AG09309 (cell line): ENCODE results near the gene DCAF11.

Experiments used
- DNase-seq: peaks from one replicate; pipeline ENCODE4 v3.0.0-alpha.2; 2010; ENCODE audit warnings: low read depth
- H3K4me3 ChIP-seq: 2 replicates; pipeline ENCODE4 v1.5.1; 2011; ENCODE audit warnings: mild to moderate bottlenecking, low read depth, low read length, moderate library complexity; ENCODE audit not compliant: control insufficient read depth
- CTCF ChIP-seq: IDR thresholded peaks from 2 replicates; pipeline ENCODE4 v1.5.1; 2011; ENCODE audit warnings: mild to moderate bottlenecking, low read depth, low read length, inconsistent platforms; ENCODE audit not compliant: insufficient read depth, control insufficient read depth; ENCODE audit errors: missing control alignments

The DCAF11 gene

DNA sequence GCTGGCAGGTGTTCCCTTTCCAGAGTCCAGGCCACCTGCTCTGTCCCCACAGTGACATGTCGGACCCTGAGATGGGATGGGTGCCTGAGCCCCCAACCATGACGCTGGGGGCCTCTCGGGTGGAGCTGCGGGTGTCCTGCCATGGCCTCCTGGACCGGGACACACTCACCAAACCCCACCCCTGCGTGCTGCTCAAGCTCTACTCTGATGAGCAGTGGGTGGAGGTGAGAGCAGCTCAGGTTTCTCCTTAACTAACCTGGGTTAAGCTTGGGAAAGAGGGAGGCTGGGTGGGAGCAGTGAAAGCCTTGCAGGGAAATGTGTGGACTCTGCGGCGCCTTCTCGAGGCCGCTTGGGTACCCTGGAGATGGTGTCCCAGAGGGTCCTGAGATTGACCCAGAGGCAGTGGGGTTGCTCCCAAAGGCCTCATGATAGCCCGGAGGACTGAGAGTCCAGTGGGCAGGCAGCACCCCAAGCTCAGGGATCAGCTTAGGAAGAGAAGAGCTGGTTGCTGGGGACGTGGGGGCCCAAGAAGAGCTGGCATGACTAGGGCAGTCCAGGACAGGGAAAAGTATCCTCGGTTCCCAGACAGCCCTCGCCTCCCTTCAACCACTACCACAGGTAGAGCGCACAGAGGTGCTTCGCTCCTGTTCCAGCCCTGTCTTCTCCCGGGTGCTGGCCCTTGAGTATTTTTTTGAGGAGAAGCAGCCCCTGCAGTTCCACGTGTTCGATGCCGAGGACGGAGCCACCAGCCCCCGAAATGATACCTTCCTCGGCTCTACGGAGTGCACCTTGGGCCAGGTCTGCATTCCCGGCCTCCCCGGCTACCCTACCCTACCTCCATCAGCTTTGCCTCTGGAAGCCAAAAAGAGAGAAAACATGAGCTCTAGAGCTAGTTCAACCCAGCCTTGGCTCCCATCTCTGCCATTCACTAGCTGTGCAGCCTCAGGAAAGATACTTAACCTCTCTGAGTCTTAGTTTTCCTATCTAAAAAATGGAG lies 41.4 kb upstream of the DCAF11 start:
- TF ChIP-seq CTCF = no peak
- no peak overlapping the region for H3K4me3 ChIP-seq
- no peak for DNase-seq

- DNase-seq = no peak
- TF ChIP-seq CTCF = no peak
- no peak overlapping the region for H3K4me3 ChIP-seq
These were observed 39.7 kb upstream of the DCAF11 start for GRCh38 chr14:24074625-24075484.

DNA sequence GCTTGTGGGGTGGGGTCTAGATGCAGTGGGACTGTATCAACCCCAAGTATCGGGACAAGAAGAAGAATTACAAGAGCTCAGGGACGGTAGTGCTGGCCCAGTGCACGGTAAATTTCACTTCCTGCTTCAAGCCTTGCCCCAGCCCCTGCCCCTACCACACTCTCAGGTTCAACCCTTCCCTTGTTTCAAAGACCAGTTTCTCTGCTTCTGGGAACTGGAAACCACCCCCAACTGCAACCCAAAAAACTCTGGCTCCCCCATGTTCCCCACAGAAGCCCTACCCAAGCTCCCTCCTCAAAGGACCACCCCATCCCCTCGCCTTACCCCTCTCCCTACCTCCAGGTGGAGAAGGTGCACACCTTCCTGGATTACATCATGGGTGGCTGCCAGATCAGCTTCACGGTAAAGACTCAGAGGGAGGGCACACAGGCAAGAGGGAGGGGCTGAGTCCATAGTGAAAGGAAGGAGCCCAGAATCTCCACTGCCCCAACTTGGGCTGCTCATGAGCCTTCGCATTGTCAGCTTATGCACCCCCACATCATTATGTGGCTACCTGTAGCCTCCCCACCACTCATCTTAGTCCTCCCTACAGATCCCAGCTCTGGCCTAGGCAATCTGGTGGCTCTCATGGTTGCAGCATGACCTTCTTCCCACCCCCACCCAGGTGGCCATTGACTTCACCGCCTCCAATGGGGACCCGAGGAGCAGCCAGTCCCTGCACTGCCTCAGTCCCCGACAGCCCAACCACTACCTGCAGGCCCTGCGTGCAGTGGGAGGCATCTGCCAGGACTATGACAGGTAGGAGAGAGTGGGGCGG lies 38.9 kb upstream of the DCAF11 start:
- DNase-seq = no peak
- TF ChIP-seq CTCF = no peak
- H3K4me3 ChIP-seq = no peak overlapping the region

DNA sequence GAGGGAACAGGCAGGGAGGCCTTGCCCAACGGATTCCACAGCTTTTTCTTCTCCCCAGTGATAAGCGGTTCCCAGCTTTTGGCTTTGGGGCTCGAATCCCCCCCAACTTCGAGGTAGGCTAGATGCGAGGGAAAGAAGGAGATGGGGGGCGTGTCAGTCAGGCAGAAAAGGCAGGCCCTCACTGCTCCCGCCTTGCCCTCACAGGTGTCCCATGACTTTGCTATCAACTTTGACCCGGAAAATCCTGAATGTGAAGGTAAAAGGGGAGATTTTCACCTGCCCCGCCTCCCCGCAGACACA lies 38.3 kb upstream of the DCAF11 start:
- DNase-seq = no peak
- H3K4me3 ChIP-seq = no peak overlapping the region
- no peak for TF ChIP-seq CTCF

GRCh38 chr14:24077086-24077485 lies 37.5 kb upstream of the DCAF11 start:
- TF ChIP-seq CTCF = no peak
- DNase-seq = no peak
- H3K4me3 ChIP-seq = no peak overlapping the region

GRCh38 chr14:24078146-24078545 lies 36.4 kb upstream of the DCAF11 start:
- no peak for TF ChIP-seq CTCF
- no peak for DNase-seq
- H3K4me3 ChIP-seq = no peak overlapping the region
